WTC11 (cell line): ENCODE data around the gene PIEZO1.

Experiments
- ZNF219 ChIP-seq: sonication (generic); formaldehyde crosslinking; IDR thresholded peaks from 2 replicates; pipeline ENCODE4 v1.8.0; 2023; ENCODE audit warnings: missing genetic modification reagents, mild to moderate bottlenecking, borderline replicate concordance
- TF ChIP-seq, protein P1 (sequence below): fragments of 200-600 bp; IDR thresholded peaks from 2 replicates; pipeline ENCODE4 v1.8.0; 2022; ENCODE audit warnings: antibody characterized with exemption
- TF ChIP-seq, protein P2 (sequence below): sonication (generic); formaldehyde crosslinking; IDR thresholded peaks from 2 replicates; pipeline ENCODE4 v1.8.0; 2022; ENCODE audit warnings: mild to moderate bottlenecking, missing genetic modification reagents
- TF ChIP-seq, protein P3 (sequence below): sonication (generic); formaldehyde crosslinking; IDR thresholded peaks from 2 replicates; pipeline ENCODE4 v1.8.1; 2023; ENCODE audit warnings: mild to moderate bottlenecking, moderate library complexity, missing genetic modification reagents

DNA sequence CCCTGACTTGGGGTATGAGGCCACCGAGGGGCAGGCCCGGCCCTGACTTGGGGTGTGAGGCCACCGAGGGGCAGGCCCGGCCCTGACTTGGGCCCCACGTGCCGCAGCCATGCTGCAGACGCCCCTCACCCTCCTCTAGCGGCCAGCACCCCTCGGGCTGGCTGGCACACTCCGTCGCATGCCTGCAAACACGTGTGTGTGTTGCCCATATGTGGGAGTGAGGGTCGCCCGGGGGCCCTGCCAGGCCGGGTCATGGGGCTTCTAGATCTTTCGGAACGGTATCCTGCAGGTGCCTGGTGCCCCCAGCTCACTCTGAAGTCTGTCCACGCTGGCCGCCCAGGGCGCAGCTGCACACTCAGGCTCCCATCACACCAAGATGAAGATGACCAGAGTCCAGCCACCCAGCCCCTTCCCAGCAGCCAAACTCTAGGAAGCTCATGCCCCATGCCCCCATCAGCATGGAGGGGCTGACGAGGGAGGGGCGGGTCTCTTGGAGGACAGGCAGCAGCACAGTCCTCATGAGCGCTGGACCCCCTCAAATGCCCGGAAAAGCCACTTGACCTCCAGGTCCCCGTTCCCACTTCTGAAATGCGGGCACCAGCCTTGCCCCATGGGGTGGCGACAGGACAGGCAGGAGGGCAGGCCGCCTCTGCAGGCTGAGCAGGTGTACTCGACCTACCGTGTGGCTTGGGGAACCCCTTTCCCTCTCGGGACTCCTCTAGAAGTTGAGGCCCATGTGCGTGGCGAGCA, 44.9 kb downstream of the PIEZO1 start:
- TF ChIP-seq, protein P1, sequence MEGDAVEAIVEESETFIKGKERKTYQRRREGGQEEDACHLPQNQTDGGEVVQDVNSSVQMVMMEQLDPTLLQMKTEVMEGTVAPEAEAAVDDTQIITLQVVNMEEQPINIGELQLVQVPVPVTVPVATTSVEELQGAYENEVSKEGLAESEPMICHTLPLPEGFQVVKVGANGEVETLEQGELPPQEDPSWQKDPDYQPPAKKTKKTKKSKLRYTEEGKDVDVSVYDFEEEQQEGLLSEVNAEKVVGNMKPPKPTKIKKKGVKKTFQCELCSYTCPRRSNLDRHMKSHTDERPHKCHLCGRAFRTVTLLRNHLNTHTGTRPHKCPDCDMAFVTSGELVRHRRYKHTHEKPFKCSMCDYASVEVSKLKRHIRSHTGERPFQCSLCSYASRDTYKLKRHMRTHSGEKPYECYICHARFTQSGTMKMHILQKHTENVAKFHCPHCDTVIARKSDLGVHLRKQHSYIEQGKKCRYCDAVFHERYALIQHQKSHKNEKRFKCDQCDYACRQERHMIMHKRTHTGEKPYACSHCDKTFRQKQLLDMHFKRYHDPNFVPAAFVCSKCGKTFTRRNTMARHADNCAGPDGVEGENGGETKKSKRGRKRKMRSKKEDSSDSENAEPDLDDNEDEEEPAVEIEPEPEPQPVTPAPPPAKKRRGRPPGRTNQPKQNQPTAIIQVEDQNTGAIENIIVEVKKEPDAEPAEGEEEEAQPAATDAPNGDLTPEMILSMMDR, result no peak
- TF ChIP-seq, protein P2, sequence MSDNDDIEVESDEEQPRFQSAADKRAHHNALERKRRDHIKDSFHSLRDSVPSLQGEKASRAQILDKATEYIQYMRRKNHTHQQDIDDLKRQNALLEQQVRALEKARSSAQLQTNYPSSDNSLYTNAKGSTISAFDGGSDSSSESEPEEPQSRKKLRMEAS, result no peak
- TF ChIP-seq, protein P3, sequence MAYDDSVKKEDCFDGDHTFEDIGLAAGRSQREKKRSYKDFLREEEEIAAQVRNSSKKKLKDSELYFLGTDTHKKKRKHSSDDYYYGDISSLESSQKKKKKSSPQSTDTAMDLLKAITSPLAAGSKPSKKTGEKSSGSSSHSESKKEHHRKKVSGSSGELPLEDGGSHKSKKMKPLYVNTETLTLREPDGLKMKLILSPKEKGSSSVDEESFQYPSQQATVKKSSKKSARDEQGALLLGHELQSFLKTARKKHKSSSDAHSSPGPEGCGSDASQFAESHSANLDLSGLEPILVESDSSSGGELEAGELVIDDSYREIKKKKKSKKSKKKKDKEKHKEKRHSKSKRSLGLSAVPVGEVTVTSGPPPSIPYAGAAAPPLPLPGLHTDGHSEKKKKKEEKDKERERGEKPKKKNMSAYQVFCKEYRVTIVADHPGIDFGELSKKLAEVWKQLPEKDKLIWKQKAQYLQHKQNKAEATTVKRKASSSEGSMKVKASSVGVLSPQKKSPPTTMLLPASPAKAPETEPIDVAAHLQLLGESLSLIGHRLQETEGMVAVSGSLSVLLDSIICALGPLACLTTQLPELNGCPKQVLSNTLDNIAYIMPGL (CRISPR knock-in tag), result no peak
- TF ChIP-seq ZNF219, result no peak
